A549 (cell line): ENCODE results near the gene AKAP8L.

Experiments
- CEBPB ChIP-seq, 2 experiments: fragments of >200 bp in 1 of 2; sonication (Bioruptor Twin) in 1 of 2; formaldehyde crosslinking in 1 of 2; IDR thresholded peaks; 2 replicates each; pipeline ENCODE4 v1.6.1; 2012 to 2016
- EHMT2 ChIP-seq: fragments of 200-600 bp; sonication (generic); IDR thresholded peaks from 2 replicates; pipeline ENCODE4 v1.6.1; 2016; ENCODE audit warnings: antibody characterized with exemption, low read depth, mild to moderate bottlenecking, moderate library complexity
- JUN ChIP-seq, 2 experiments: fragments of >200 bp; sonication (Bioruptor Twin); formaldehyde crosslinking; IDR thresholded peaks; 2 replicates in 1 of 2; 3 replicates in 1 of 2; pipeline ENCODE4 v1.6.1; 2016 to 2017
- MYC ChIP-seq: IDR thresholded peaks from 2 replicates; pipeline ENCODE4 v1.6.1; 2012; ENCODE audit warnings: mild to moderate bottlenecking, inconsistent platforms, low read length, improper control_type of control experiment, borderline replicate concordance
- POLR2A ChIP-seq: IDR thresholded peaks from 2 replicates; pipeline ENCODE4 v1.6.1; 2012; ENCODE audit warnings: mild to moderate bottlenecking, low read length
- RARB ChIP-seq: fragments of 250-450 bp; sonication (Bioruptor Pico); IDR thresholded peaks from 2 replicates; pipeline ENCODE4 v1.8.0; 2021; ENCODE audit warnings: mild to moderate bottlenecking, moderate library complexity
- TF ChIP-seq, protein P1 (sequence below): IDR thresholded peaks from 2 replicates; pipeline ENCODE4 v1.6.1; 2012
- TF ChIP-seq, protein P2 (sequence below): fragments of >200 bp; sonication (Bioruptor Twin); formaldehyde crosslinking; IDR thresholded peaks from 3 replicates; pipeline ENCODE4 v1.5.1; 2016

DNA sequence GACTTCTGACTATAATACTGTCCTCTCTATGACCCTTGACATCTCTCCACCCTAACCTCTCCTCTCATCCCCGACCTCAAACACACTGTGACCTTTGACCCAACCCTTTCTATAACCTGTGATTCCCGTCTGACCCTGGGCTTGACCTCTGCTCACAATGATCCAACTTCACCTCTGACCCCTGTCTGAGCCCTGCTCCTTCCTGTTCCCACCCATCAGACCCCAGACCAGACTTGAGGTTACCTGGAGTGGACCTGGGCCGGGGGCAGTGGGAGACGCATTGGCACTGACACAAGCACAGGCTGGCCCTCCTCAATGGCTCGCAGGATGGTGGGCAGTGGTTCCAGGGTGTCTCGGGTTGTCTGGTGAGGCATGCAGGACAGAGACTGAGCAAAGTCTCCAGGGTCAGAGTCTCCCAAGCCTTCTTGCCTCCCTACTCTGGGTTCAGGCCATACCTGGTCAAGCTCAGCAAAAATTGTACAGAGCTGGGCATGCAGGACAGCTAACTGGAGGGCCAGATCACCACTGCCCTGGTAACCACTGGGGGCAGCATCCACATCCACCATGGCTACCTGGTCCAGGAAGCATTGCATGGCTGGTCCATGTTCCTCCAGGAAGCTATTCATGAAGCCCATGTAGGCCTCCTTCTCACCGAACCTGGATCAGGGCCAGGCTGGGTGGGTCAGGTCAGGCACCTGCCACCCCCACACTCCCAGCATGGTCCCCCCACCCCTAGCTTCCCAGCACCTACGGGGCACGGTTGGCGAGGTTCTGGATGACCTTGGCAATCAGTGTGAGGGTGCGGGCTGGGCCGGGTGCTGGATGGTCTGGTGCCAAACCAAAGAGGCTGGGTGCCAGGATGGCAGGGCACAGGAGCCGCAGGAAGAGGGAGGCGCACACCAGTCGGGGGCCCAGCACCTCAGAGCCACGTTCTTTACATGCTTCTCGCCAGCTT, 35.4 kb upstream of the AKAP8L start:
- no peak for TF ChIP-seq JUN (IDR thresholded peaks at IDR 0.05)
- no peak for TF ChIP-seq MYC
- TF ChIP-seq, protein P1, sequence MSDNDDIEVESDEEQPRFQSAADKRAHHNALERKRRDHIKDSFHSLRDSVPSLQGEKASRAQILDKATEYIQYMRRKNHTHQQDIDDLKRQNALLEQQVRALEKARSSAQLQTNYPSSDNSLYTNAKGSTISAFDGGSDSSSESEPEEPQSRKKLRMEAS = no peak
- no peak for TF ChIP-seq CEBPB (IDR thresholded peaks at IDR 0.05)
- TF ChIP-seq, protein P2, sequence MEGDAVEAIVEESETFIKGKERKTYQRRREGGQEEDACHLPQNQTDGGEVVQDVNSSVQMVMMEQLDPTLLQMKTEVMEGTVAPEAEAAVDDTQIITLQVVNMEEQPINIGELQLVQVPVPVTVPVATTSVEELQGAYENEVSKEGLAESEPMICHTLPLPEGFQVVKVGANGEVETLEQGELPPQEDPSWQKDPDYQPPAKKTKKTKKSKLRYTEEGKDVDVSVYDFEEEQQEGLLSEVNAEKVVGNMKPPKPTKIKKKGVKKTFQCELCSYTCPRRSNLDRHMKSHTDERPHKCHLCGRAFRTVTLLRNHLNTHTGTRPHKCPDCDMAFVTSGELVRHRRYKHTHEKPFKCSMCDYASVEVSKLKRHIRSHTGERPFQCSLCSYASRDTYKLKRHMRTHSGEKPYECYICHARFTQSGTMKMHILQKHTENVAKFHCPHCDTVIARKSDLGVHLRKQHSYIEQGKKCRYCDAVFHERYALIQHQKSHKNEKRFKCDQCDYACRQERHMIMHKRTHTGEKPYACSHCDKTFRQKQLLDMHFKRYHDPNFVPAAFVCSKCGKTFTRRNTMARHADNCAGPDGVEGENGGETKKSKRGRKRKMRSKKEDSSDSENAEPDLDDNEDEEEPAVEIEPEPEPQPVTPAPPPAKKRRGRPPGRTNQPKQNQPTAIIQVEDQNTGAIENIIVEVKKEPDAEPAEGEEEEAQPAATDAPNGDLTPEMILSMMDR = no peak; the same call in 2 of the 3 replicates
- no peak for TF ChIP-seq RARB (CRISPR knock-in tag)
- TF ChIP-seq POLR2A = no peak
- TF ChIP-seq EHMT2 = no peak
